Endodermal cell (in vitro differentiated cells): Measurements from ENCODE around the gene HSF2BP. TPM values are rescaled to one million over a fixed set of nuclear protein-coding genes. Genes with fewer than 3 reads are reported as not detected.

Source experiments
- DNase-seq: peaks from one replicate; pipeline ENCODE4 v3.0.0-alpha.2; 2017
- H3K27ac ChIP-seq: 2 replicates; pipeline ENCODE4 v1.5.1; 2013; ENCODE audit warnings: mild to moderate bottlenecking, low read depth, low read length, moderate library complexity
- H3K27me3 ChIP-seq: 2 replicates; pipeline ENCODE4 v1.6.1; 2013; ENCODE audit warnings: mild to moderate bottlenecking, low read length, moderate library complexity; ENCODE audit not compliant: insufficient read depth, control insufficient read depth, poor library complexity, severe bottlenecking
- H3K36me3 ChIP-seq: 2 replicates; pipeline ENCODE4 v1.7.0; 2013; ENCODE audit warnings: mild to moderate bottlenecking, low read length, moderate library complexity; ENCODE audit not compliant: control insufficient read depth, insufficient read depth
- H3K4me1 ChIP-seq: one replicate; pipeline ENCODE4 v1.7.0; 2013; ENCODE audit warnings: low read length; ENCODE audit not compliant: control insufficient read depth, insufficient read depth
- H3K4me3 ChIP-seq: 2 replicates; pipeline ENCODE4 v1.5.1; 2013; ENCODE audit warnings: mild to moderate bottlenecking, low read length, moderate library complexity
- H3K9ac ChIP-seq: 2 replicates; pipeline ENCODE4 v1.6.1; 2013; ENCODE audit warnings: mild to moderate bottlenecking, low read length, moderate library complexity; ENCODE audit not compliant: poor library complexity, severe bottlenecking; ENCODE audit errors: extremely low read depth
- H3K9me3 ChIP-seq: 2 replicates; pipeline ENCODE4 v1.6.1; 2013; ENCODE audit warnings: mild to moderate bottlenecking, low read length, moderate library complexity; ENCODE audit not compliant: control insufficient read depth
- H3K27ac Mint-ChIP-seq: 2 replicates; pipeline ENCODE4 v1.8.0; 2020; ENCODE audit warnings: mixed read lengths
- H3K27me3 Mint-ChIP-seq: 2 replicates; pipeline ENCODE4 v1.8.0; 2021; ENCODE audit warnings: mild to moderate bottlenecking, mixed read lengths; ENCODE audit not compliant: insufficient read depth
- H3K36me3 Mint-ChIP-seq: 2 replicates; pipeline ENCODE4 v1.8.0; 2020; ENCODE audit warnings: low read depth, mixed read lengths
- H3K4me1 Mint-ChIP-seq: 2 replicates; pipeline ENCODE4 v1.8.0; 2020; ENCODE audit warnings: mixed read lengths
- H3K4me3 Mint-ChIP-seq: 2 replicates; pipeline ENCODE4 v1.8.0; 2020; ENCODE audit warnings: mild to moderate bottlenecking, moderate library complexity, mixed read lengths
- H3K9me3 Mint-ChIP-seq: 2 replicates; pipeline ENCODE4 v1.8.0; 2020; ENCODE audit warnings: mild to moderate bottlenecking, mixed read lengths
- whole genome bisulfite sequencing, 2 experiments: methylation state at CpG; one replicate each; pipeline versions ENCODE4 v1.1.5 to v1.1.7; 2013; ENCODE audit warnings: missing lambda C conversion rate in 2 of 2, mixed read lengths in 1 of 2; ENCODE audit not compliant: insufficient coverage in 1 of 2, insufficient read length in 1 of 2; 5-methylcytosine and 5-hydroxymethylcytosine counted together
- total RNA-seq, 2 donors: library from RNA; stranded (reverse); fragmentation: NEBNext Ultra II Directional in 1 of 2; extraction: Animal tissue kit (Norgen Biotek cat#: 25700) in 1 of 2; gene quantifications; 2 replicates in 1 of 2; 3 replicates in 1 of 2; pipeline ENCODE4 v1.2.1, GENCODE V29; 2021
- TF ChIP-seq, protein P1 (sequence below): fragments of 200-600 bp; sonication (generic); conservative IDR thresholded peaks from 2 replicates; pipeline ENCODE4 v1.5.0; 2021; ENCODE audit warnings: antibody characterized with exemption, mild to moderate bottlenecking

HSF2BP gene
- total RNA-seq, 2 donors from 2014 or later: 1.7 to 1.9 TPM

DNA sequence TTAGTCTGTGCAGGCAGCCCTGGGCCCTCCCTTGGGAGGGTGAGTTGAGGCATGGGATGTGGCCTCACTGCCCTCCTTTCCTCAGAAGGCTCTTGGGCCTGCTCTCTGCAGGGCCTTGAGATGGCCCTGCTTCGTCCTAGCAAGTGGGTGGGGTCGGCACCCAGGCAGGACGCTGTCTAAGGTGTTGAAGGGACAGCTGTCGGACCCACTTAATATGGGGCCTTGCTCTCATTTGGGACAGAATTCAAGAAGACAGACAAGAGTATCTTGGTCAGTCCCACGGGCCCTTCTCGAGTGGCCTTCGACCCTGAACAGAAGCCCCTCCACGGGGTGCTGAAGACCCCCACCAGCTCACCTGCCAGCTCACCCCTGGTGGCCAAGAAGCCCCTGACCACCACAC is 33.7 kb upstream of the HSF2BP start:
- Mint-ChIP-seq H3K4me3 (no peak overlapping the region), H3K27me3 (no peaks in the 10 kb centered on the region), H3K36me3 (peaks cover 50% of the 10 kb centered on the region), H3K9me3 (no peaks in the 10 kb centered on the region), H3K4me1 (no peaks in the 10 kb centered on the region), H3K27ac (no peak overlapping the region)
- Histone ChIP-seq H3K27me3 (no peaks in the 10 kb centered on the region), H3K27ac (no peak overlapping the region), H3K4me1 (no peaks in the 10 kb centered on the region), H3K4me3 (no peak overlapping the region), H3K36me3 (peaks cover 45% of the 10 kb centered on the region), H3K9me3 (no peaks in the 10 kb centered on the region), H3K9ac (no peak overlapping the region)
- DNase-seq: no peak
- TF ChIP-seq, protein P1, sequence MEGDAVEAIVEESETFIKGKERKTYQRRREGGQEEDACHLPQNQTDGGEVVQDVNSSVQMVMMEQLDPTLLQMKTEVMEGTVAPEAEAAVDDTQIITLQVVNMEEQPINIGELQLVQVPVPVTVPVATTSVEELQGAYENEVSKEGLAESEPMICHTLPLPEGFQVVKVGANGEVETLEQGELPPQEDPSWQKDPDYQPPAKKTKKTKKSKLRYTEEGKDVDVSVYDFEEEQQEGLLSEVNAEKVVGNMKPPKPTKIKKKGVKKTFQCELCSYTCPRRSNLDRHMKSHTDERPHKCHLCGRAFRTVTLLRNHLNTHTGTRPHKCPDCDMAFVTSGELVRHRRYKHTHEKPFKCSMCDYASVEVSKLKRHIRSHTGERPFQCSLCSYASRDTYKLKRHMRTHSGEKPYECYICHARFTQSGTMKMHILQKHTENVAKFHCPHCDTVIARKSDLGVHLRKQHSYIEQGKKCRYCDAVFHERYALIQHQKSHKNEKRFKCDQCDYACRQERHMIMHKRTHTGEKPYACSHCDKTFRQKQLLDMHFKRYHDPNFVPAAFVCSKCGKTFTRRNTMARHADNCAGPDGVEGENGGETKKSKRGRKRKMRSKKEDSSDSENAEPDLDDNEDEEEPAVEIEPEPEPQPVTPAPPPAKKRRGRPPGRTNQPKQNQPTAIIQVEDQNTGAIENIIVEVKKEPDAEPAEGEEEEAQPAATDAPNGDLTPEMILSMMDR: no peak
- WGBS, 2 experiments: 87 to 93% methylated on average over 5 to 8 of the region's 8 CpGs

GRCh38 chr21:43691801-43692200 is 32.5 kb upstream of the HSF2BP start:
- Histone ChIP-seq H3K9ac (no peak overlapping the region), H3K27ac (no peak overlapping the region), H3K4me1 (no peaks in the 10 kb centered on the region), H3K9me3 (no peaks in the 10 kb centered on the region), H3K36me3 (peaks cover 47% of the 10 kb centered on the region), H3K27me3 (no peaks in the 10 kb centered on the region), H3K4me3 (no peak overlapping the region)
- no peak overlapping the region for H3K27ac Mint-ChIP-seq
- no peak overlapping the region for H3K4me3 Mint-ChIP-seq
- DNase-seq: no peak
- H3K9me3 Mint-ChIP-seq: no peaks in the 10 kb centered on the region
- H3K36me3 Mint-ChIP-seq: peaks cover 56% of the 10 kb centered on the region
- WGBS, 2 experiments: 94 to 95% methylated on average over 10 of the region's 10 CpGs
- H3K27me3 Mint-ChIP-seq: no peaks in the 10 kb centered on the region
- TF ChIP-seq, protein P1: no peak
- no peaks in the 10 kb centered on the region for H3K4me1 Mint-ChIP-seq

- no peak overlapping the region for H3K9ac ChIP-seq
- Mint-ChIP-seq H3K27me3 (no peaks in the 10 kb centered on the region), H3K4me3 (no peak overlapping the region), H3K27ac (no peak overlapping the region), H3K9me3 (no peaks in the 10 kb centered on the region), H3K4me1 (no peaks in the 10 kb centered on the region), H3K36me3 (peaks cover 61% of the 10 kb centered on the region)
- DNase-seq: no peak
- H3K4me1 ChIP-seq: no peaks in the 10 kb centered on the region
- H3K4me3 ChIP-seq: no peak overlapping the region
- H3K36me3 ChIP-seq: peaks cover 53% of the 10 kb centered on the region
- H3K9me3 ChIP-seq: no peaks in the 10 kb centered on the region
- 96 to 98% methylated on average over 20 to 25 of the region's 25 CpGs for WGBS, 2 experiments
- no peak overlapping the region for H3K27ac ChIP-seq
- TF ChIP-seq, protein P1: no peak
- H3K27me3 ChIP-seq: no peaks in the 10 kb centered on the region
Measured at GRCh38 chr21:43691086-43691795, 32.0 kb upstream of the HSF2BP start.
